ENCODE results near the gene PPIB. TPM values are rescaled to one million over a fixed set of nuclear protein-coding genes. Genes with fewer than 3 reads are reported as not detected.
A peak's percentile ranks its signal among the peaks of the same experiment; 100 is the strongest.

PPIB gene
- total and polyA plus RNA-seq, 2 experiments from 2014 or later, result 398 to 870 TPM

GRCh38 chr15:64180235-64180824 lies 17.5 kb upstream of the PPIB start:
- Histone ChIP-seq H2AFZ (no peak overlapping the region), H3K9me2 (ENCODE audit: insufficient read depth) (no peaks in the 10 kb centered on the region), H3K4me2 (no peak overlapping the region), H4K20me1 (replicated peaks; ENCODE audit: insufficient read depth) (no peaks in the 10 kb centered on the region; the same call in 1 of the 2 replicates), H3F3A (replicated peaks; ENCODE audit: low read depth) (no peaks in the 10 kb centered on the region), H3K79me2 (replicated peaks; ENCODE audit: insufficient read depth) (no peaks in the 10 kb centered on the region), H3K27ac (ENCODE audit: low read depth) (no peak overlapping the region), H3K27me3 (ENCODE audit: insufficient read depth) (no peaks in the 10 kb centered on the region), H3K4me3 (no peak overlapping the region), H3K36me3 (ENCODE audit: insufficient read depth) (no peaks in the 10 kb centered on the region), H3K4me1 (ENCODE audit: insufficient read depth) (no peaks in the 10 kb centered on the region)
- no peaks in the 10 kb centered on the region for H3K9me3 Mint-ChIP-seq
- H3K4me1 Mint-ChIP-seq, result no peaks in the 10 kb centered on the region
- no peak overlapping the region for H3K4me3 Mint-ChIP-seq
- no peak overlapping the region for H3K27ac Mint-ChIP-seq
- ATAC-seq (no peak; the same call in 1 of the 3 replicates), DNase-seq (ENCODE audit: low spot score) (peak; percentile 52)
- peaks cover 2% of the 10 kb centered on the region; the same call in 1 of the 3 replicates for H3K36me3 Mint-ChIP-seq (ENCODE audit: low read depth)
- H3K27me3 Mint-ChIP-seq (ENCODE audit: insufficient read depth, low read depth, poor library complexity), result no peaks in the 10 kb centered on the region
- TF ChIP-seq, protein P1, sequence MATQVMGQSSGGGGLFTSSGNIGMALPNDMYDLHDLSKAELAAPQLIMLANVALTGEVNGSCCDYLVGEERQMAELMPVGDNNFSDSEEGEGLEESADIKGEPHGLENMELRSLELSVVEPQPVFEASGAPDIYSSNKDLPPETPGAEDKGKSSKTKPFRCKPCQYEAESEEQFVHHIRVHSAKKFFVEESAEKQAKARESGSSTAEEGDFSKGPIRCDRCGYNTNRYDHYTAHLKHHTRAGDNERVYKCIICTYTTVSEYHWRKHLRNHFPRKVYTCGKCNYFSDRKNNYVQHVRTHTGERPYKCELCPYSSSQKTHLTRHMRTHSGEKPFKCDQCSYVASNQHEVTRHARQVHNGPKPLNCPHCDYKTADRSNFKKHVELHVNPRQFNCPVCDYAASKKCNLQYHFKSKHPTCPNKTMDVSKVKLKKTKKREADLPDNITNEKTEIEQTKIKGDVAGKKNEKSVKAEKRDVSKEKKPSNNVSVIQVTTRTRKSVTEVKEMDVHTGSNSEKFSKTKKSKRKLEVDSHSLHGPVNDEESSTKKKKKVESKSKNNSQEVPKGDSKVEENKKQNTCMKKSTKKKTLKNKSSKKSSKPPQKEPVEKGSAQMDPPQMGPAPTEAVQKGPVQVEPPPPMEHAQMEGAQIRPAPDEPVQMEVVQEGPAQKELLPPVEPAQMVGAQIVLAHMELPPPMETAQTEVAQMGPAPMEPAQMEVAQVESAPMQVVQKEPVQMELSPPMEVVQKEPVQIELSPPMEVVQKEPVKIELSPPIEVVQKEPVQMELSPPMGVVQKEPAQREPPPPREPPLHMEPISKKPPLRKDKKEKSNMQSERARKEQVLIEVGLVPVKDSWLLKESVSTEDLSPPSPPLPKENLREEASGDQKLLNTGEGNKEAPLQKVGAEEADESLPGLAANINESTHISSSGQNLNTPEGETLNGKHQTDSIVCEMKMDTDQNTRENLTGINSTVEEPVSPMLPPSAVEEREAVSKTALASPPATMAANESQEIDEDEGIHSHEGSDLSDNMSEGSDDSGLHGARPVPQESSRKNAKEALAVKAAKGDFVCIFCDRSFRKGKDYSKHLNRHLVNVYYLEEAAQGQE (IDR thresholded peaks at IDR 0.05; ENCODE audit: unreplicated experiment), result no peak
- no peak for TF ChIP-seq ZNF462 (CRISPR knock-in tag; IDR thresholded peaks at IDR 0.05)
